ENCODE results near the gene KLHL6.
"Not testable (repeated sequence)": the region's sequence is repeated elsewhere in the genome, so short reads cannot be mapped to it uniquely, and the experiment has no call there.

KLHL6 gene

GRCh38 chr3:183529185-183529584 lies 26.3 kb downstream of the KLHL6 start:
- no peak for DNase-seq

GRCh38 chr3:183528758-183529157 lies 26.7 kb downstream of the KLHL6 start:
- DNase-seq = not testable (repeated sequence)

GRCh38 chr3:183527428-183528379 lies 27.8 kb downstream of the KLHL6 start:
- no peak for DNase-seq

- no peak for DNase-seq
Observed at GRCh38 chr3:183526838-183527427, 28.6 kb downstream of the KLHL6 start.

GRCh38 chr3:183524476-183524875 lies 31.0 kb downstream of the KLHL6 start:
- no peak for DNase-seq

- DNase-seq = not testable (repeated sequence)
Observed at GRCh38 chr3:183520741-183521556, 34.6 kb downstream of the KLHL6 start.

GRCh38 chr3:183520295-183520694 lies 35.2 kb downstream of the KLHL6 start:
- DNase-seq = not testable (repeated sequence)

- DNase-seq = no peak
Observed at GRCh38 chr3:183519891-183520290, 35.6 kb downstream of the KLHL6 start.

- no peak for DNase-seq
Observed at GRCh38 chr3:183518491-183519251, 36.8 kb downstream of the KLHL6 start.

GRCh38 chr3:183517607-183518006 lies 37.9 kb downstream of the KLHL6 start:
- DNase-seq = no peak

- peak; percentile 67 for DNase-seq
Observed at GRCh38 chr3:183515968-183516851, 39.3 kb downstream of the KLHL6 start.

- DNase-seq = no peak
Observed at GRCh38 chr3:183514021-183514420, 41.5 kb downstream of the KLHL6 start.

GRCh38 chr3:183513046-183513706 lies 42.3 kb downstream of the KLHL6 start:
- DNase-seq = no peak

- DNase-seq = not testable (repeated sequence)
Observed at GRCh38 chr3:183511286-183512131, 44.0 kb downstream of the KLHL6 start.

- no peak for DNase-seq
Observed at GRCh38 chr3:183508821-183509220, 46.7 kb downstream of the KLHL6 start.

GRCh38 chr3:183507551-183507950 lies 48.0 kb downstream of the KLHL6 start:
- DNase-seq = no peak

GRCh38 chr3:183506674-183507320 lies 48.7 kb downstream of the KLHL6 start:
- no peak for DNase-seq

GRCh38 chr3:183504597-183504996 lies 50.9 kb downstream of the KLHL6 start:
- DNase-seq = no peak

- DNase-seq = no peak
Observed at GRCh38 chr3:183503746-183504145, 51.8 kb downstream of the KLHL6 start.

All from activated CD8-positive, alpha-beta memory T cell treated with anti-CD3 and anti-CD28 coated beads for 24 hours (primary cell).